Measurements from ENCODE around the gene SVOPL.

Gene SVOPL

DNA sequence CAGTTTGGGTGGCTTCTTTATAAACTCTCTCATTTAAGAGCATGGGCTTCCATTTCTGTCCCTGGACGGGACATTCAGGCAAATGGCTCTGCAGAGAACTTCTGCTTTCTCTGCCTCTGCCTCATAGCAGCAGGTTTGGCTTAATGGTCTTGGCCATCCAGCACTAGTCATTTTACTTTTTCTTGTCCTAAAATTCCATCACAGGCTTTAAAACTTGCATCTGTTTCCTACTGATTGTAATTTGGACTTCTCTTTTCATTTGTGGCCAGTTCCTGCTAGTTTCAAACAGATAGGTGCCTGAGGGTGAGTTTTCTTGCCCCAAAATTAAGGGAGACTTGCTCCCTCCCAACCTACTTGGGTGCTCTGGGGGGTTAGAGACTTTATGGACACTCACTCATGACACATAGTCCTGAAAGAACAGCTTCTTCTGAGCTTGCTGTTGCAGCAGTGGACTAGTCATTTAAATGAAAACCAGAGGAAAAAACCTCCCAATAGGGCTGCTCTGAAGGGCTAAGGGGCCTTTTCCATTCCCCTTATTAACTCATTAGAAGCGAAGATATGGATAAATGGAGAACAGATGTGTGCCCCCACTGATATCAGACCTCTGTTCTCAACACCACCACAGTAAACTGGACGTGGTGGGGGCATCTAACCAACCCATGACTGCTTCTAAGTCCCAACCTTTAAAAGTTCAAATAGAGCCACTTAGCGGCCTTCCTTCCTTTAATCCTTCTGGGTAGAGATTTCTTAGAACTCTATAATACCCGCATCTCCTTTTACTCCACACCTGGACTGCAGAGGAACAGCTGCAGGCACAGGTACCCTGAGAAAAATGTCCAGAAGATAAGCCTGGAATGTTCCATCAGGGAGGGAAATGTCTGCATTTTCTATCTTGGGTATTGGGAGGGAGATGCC is 38.8 kb downstream of the SVOPL start:
- TF ChIP-seq, protein P1, sequence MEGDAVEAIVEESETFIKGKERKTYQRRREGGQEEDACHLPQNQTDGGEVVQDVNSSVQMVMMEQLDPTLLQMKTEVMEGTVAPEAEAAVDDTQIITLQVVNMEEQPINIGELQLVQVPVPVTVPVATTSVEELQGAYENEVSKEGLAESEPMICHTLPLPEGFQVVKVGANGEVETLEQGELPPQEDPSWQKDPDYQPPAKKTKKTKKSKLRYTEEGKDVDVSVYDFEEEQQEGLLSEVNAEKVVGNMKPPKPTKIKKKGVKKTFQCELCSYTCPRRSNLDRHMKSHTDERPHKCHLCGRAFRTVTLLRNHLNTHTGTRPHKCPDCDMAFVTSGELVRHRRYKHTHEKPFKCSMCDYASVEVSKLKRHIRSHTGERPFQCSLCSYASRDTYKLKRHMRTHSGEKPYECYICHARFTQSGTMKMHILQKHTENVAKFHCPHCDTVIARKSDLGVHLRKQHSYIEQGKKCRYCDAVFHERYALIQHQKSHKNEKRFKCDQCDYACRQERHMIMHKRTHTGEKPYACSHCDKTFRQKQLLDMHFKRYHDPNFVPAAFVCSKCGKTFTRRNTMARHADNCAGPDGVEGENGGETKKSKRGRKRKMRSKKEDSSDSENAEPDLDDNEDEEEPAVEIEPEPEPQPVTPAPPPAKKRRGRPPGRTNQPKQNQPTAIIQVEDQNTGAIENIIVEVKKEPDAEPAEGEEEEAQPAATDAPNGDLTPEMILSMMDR (IDR thresholded peaks at IDR 0.05; ENCODE audit: low read depth, low read length, missing control alignments) = no peak
- H3K4me3 ChIP-seq (ENCODE audit: low read depth, low read length) = no peak overlapping the region
- DNase-seq (ENCODE audit: low read depth) = no peak

DNA sequence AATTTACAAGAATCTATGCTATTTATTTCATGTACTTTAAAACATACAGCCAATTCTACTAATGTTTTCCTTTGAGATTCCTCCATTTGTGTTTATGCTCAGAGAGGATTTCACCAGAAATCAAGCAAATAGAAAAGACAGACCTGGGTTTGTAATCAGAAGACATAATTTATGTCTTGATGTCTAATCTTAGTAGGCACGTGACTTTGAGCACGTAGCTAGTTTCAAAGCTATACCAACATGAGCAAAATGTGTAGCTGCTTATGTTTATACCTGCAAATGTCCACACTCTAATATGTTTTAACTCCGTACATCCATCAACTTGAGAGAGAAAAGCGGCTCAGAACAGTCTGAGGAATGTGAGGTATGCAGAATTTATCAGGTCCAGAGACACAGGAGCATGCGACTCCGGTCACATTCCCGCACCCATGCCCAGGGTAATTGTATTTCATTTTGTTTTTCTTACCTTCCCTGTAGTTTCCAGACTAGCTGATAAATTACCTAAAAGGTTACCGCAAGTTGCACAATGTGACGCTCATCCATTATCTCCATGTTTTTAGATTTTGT is 40.0 kb downstream of the SVOPL start:
- TF ChIP-seq, protein P1 (IDR thresholded peaks at IDR 0.05; ENCODE audit: low read depth, low read length, missing control alignments) = no peak
- no peak overlapping the region for H3K4me3 ChIP-seq (ENCODE audit: low read depth, low read length)
- DNase-seq (ENCODE audit: low read depth) = no peak

DNA sequence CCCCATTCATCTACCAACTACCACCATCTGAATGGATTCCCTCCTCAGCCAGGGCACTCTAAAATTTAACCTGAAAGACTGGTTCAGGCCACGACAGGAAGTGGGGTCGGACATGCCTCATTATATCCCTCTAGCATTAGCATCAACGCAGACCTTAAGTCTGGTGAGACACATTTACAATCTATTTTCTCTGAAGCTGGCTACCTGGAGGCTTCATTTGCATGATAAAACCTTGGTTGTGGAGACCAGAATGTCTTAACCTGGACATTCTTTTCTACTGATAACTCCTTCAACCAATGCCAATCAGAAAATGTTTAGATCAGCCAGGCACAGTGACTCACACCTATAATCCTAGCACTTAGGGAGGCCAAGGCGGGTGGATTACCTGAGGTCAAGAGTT is 42.3 kb downstream of the SVOPL start:
- TF ChIP-seq, protein P1 (IDR thresholded peaks at IDR 0.05; ENCODE audit: low read depth, low read length, missing control alignments) = no peak
- no peak for DNase-seq (ENCODE audit: low read depth)
- H3K4me3 ChIP-seq (ENCODE audit: low read depth, low read length) = no peak overlapping the region

DNA sequence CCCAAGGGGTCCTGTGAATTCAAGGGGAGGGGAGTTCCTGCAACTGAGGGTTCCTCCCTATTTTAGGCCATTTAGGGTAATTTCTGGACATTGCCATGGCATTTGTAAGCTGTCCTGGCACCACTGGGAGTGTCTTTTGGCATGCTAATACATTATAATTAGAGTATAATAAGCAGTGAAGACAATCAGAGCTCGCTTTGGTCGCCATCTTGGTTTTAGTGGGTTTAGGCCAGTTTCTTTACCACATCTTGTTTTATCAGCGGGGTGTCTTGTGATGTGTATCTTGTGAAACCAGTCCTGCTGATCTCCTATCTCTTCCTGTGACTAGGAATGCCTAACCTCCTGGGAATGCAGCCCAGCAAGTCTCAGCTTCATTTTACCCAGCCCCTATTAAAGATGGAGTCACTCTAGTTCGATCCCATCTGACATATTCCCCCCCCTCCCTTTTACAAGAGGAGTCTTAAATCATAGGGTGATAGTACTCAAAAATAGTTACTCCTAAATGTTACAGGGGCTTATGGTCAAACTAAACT is 43.2 kb downstream of the SVOPL start:
- TF ChIP-seq, protein P1 (IDR thresholded peaks at IDR 0.05; ENCODE audit: low read depth, low read length, missing control alignments) = no peak
- DNase-seq (ENCODE audit: low read depth) = no peak
- H3K4me3 ChIP-seq (ENCODE audit: low read depth, low read length) = no peak overlapping the region

DNA sequence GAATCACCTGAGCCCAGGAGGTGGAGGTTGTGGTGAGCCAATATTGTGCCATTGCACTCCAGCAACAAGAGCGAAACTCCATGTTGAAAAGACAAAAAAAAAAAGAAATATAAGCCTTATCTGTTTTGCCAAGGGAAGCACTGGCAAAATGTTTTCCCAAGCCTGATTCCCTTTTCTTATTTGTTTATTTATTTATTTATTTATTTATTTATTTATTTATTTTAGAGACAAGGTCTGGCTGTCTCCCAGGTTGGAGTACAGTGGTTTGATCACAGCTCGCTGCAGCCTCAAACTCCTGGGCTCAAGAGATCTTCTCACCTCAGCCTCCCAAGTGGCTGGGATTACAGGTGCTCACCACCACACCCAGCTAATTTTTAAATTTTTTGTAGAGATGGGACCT is 44.2 kb downstream of the SVOPL start:
- no peak overlapping the region for H3K4me3 ChIP-seq (ENCODE audit: low read depth, low read length)
- TF ChIP-seq, protein P1 (IDR thresholded peaks at IDR 0.05; ENCODE audit: low read depth, low read length, missing control alignments) = no peak
- DNase-seq (ENCODE audit: low read depth) = no peak

DNA sequence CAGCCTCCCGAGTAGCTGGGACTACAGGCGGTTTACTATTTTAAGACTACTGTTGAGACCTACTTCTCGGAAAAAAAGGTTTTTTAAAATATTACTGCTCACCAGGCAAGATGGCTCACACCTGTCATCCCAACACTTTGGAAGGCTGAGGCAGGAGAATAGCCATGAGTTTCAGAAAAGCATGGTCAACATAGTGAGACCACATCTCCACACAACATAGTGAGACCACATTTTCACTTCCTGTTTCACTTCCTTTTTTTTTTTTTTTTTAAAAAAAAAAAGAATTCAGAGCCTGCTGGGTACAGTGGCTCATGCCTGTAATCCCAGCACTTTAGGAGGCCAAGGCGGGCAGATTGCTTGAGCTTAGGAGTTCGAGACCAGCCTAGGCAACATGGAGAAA is 46.5 kb downstream of the SVOPL start:
- H3K4me3 ChIP-seq (ENCODE audit: low read depth, low read length) = no peak overlapping the region
- no peak for DNase-seq (ENCODE audit: low read depth)
- TF ChIP-seq, protein P1 (IDR thresholded peaks at IDR 0.05; ENCODE audit: low read depth, low read length, missing control alignments) = no peak
